OCI-LY3 (cell line): ENCODE measurements around the gene ARID4A.

Source experiments
- H2AFZ ChIP-seq: fragments of 200-600, 300-600 bp; shearing (Covaris generic); 2 replicates; pipeline ENCODE4 v1.6.0; 2014; ENCODE audit warnings: antibody characterized with exemption, low read depth, low read length
- H3K27ac ChIP-seq: fragments of 200-600, 300-600 bp; sonication (generic); 2 replicates; pipeline ENCODE4 v1.5.1; 2014; ENCODE audit warnings: mild to moderate bottlenecking, low read length, moderate library complexity, mixed read lengths
- H3K27me3 ChIP-seq: fragments of 200-600, 300-600 bp; sonication (generic); 2 replicates; pipeline ENCODE4 v1.6.1; 2014; ENCODE audit warnings: low read depth, low read length, mixed read lengths
- H3K36me3 ChIP-seq: fragments of 200-600, 300-600 bp; sonication (generic); replicated peaks from 2 replicates; pipeline ENCODE3; 2014; ENCODE audit warnings: low read depth, low read length, mixed read lengths
- H3K4me1 ChIP-seq: fragments of 300-600, 200-600 bp; sonication (generic); 2 replicates; pipeline ENCODE4 v1.6.1; 2014; ENCODE audit warnings: low read length, mixed read lengths
- H3K4me2 ChIP-seq: fragments of 200-600, 300-600 bp; sonication (generic); 2 replicates; pipeline ENCODE4 v1.6.1; 2014; ENCODE audit warnings: low read length, mixed read lengths
- H3K4me3 ChIP-seq: fragments of 300-600, 200-600 bp; sonication (generic); 2 replicates; pipeline ENCODE4 v1.5.1; 2014; ENCODE audit warnings: antibody characterized with exemption, mild to moderate bottlenecking, low read length, moderate library complexity
- H3K79me2 ChIP-seq: fragments of 300-600, 200-600 bp; shearing (Covaris generic); 2 replicates; pipeline ENCODE4 v1.6.1; 2014; ENCODE audit warnings: mild to moderate bottlenecking, low read length, mixed read lengths
- H3K9ac ChIP-seq: fragments of 300-600, 200-600 bp; shearing (Covaris generic); 2 replicates; pipeline ENCODE4 v1.6.0; 2014; ENCODE audit warnings: mild to moderate bottlenecking, low read length, moderate library complexity
- H3K9me3 ChIP-seq: fragments of 200-600, 300-600 bp; shearing (Covaris generic); 2 replicates; pipeline ENCODE4 v1.6.1; 2014; ENCODE audit warnings: low read length, mixed read lengths; ENCODE audit not compliant: insufficient read depth
- H4K20me1 ChIP-seq: fragments of 200-600, 300-600 bp; sonication (generic); 2 replicates; pipeline ENCODE4 v1.6.1; 2016; ENCODE audit warnings: low read length, mixed read lengths; ENCODE audit not compliant: insufficient read depth
- CTCF ChIP-seq: fragments of 200-600, 300-600 bp; sonication (generic); IDR thresholded peaks from 2 replicates; pipeline ENCODE4 v1.5.1; 2014; ENCODE audit warnings: antibody characterized with exemption, low read length, low read depth
- EZH2phosphoT487 ChIP-seq: fragments of 200-600 bp; shearing (Covaris generic); IDR thresholded peaks from 2 replicates; pipeline ENCODE4 v1.6.1; 2018; ENCODE audit warnings: antibody characterized with exemption, mixed run types, low read depth

Gene ARID4A

GRCh38 chr14:58265401-58265800 lies 33.0 kb upstream of the ARID4A start:
- no peaks in the 10 kb centered on the region for H3K9me3 ChIP-seq
- H2AFZ ChIP-seq = no peak overlapping the region
- no peaks in the 10 kb centered on the region for H3K27me3 ChIP-seq
- H3K4me1 ChIP-seq = no peaks in the 10 kb centered on the region
- H3K9ac ChIP-seq = no peak overlapping the region
- H3K79me2 ChIP-seq = peaks cover 58% of the 10 kb centered on the region
- peaks cover 75% of the 10 kb centered on the region for H3K36me3 ChIP-seq
- H3K4me2 ChIP-seq = no peak overlapping the region
- H3K27ac ChIP-seq = no peak overlapping the region
- H3K4me3 ChIP-seq = no peak overlapping the region
- TF ChIP-seq EZH2phosphoT487 (no peak), CTCF (no peak)
- 0 out of 2 replicates have a peak, but pooled peaks cover 5% of the 10 kb centered on the region for H4K20me1 ChIP-seq

- Histone ChIP-seq H3K27ac (no peak overlapping the region), H3K9me3 (no peaks in the 10 kb centered on the region), H2AFZ (no peak overlapping the region), H3K4me2 (no peak overlapping the region), H3K4me3 (no peak overlapping the region), H3K36me3 (peaks cover 67% of the 10 kb centered on the region), H3K4me1 (no peaks in the 10 kb centered on the region), H3K79me2 (peaks cover 66% of the 10 kb centered on the region), H3K27me3 (no peaks in the 10 kb centered on the region), H4K20me1 (peaks cover 6% of the 10 kb centered on the region; the same call in 1 of the 2 replicates), H3K9ac (no peak overlapping the region)
- no peak for TF ChIP-seq EZH2phosphoT487
- TF ChIP-seq CTCF = no peak
Measured at GRCh38 chr14:58270628-58271027, 27.7 kb upstream of the ARID4A start.

- H2AFZ ChIP-seq = no peak overlapping the region
- H3K9me3 ChIP-seq = no peaks in the 10 kb centered on the region
- H3K9ac ChIP-seq = no peak overlapping the region
- peaks cover 6% of the 10 kb centered on the region; the same call in 1 of the 2 replicates for H4K20me1 ChIP-seq
- H3K4me3 ChIP-seq = no peak overlapping the region
- no peaks in the 10 kb centered on the region for H3K4me1 ChIP-seq
- peaks cover 78% of the 10 kb centered on the region for H3K79me2 ChIP-seq
- no peak overlapping the region for H3K4me2 ChIP-seq
- no peak overlapping the region for H3K27ac ChIP-seq
- no peaks in the 10 kb centered on the region for H3K27me3 ChIP-seq
- TF ChIP-seq CTCF (0 out of 2 replicates have a peak, but pooled peaks have one; percentile 9), EZH2phosphoT487 (no peak)
- peaks cover 55% of the 10 kb centered on the region for H3K36me3 ChIP-seq
Measured at GRCh38 chr14:58272588-58273372, 25.6 kb upstream of the ARID4A start.

GRCh38 chr14:58274881-58275280 lies 23.5 kb upstream of the ARID4A start:
- H3K79me2 ChIP-seq = peaks cover 91% of the 10 kb centered on the region
- no peak overlapping the region for H2AFZ ChIP-seq
- no peaks in the 10 kb centered on the region for H3K27me3 ChIP-seq
- TF ChIP-seq EZH2phosphoT487 (no peak), CTCF (no peak)
- no peak overlapping the region for H3K4me3 ChIP-seq
- H3K36me3 ChIP-seq = peaks cover 48% of the 10 kb centered on the region
- no peak overlapping the region for H3K9ac ChIP-seq
- H3K4me2 ChIP-seq = no peak overlapping the region
- 0 out of 2 replicates have a peak overlapping the region, but pooled peaks have one; percentile 3 for H3K27ac ChIP-seq
- no peaks in the 10 kb centered on the region for H3K9me3 ChIP-seq
- H4K20me1 ChIP-seq = peaks cover 6% of the 10 kb centered on the region; the same call in 1 of the 2 replicates
- H3K4me1 ChIP-seq = no peaks in the 10 kb centered on the region
